ENCODE results near the gene ZDHHC24. TPM values are rescaled to one million over a fixed set of nuclear protein-coding genes. Genes with fewer than 3 reads are reported as not detected.
A peak's percentile ranks its signal among the peaks of the same experiment; 100 is the strongest.

The ZDHHC24 gene
- total RNA-seq, 3 donors from 2014 or later (not counting 1 experiment from before 2014, with no cell fraction given) = 18.5 to 34.9 (median 28.9) TPM

- H3K36me3 Mint-ChIP-seq = no peaks in the 10 kb centered on the region
- no peaks in the 10 kb centered on the region for H3K36me3 ChIP-seq (ENCODE audit: control insufficient read depth, insufficient read depth, low read length)
- peaks cover 8% of the 10 kb centered on the region for H3K4me1 ChIP-seq (ENCODE audit: control insufficient read depth, insufficient read depth, low read length)
- H3K27ac Mint-ChIP-seq = no peak overlapping the region
- H3K4me3 Mint-ChIP-seq = no peak overlapping the region
- peaks cover 2% of the 10 kb centered on the region for H3K27me3 ChIP-seq (ENCODE audit: control insufficient read depth, insufficient read depth, low read length)
- no peak for ATAC-seq
- H3K4me3 ChIP-seq (ENCODE audit: low read length) = no peak overlapping the region
- TF ChIP-seq CTCF (IDR thresholded peaks at IDR 0.05) = no peak
- no peaks in the 10 kb centered on the region for H3K9me3 ChIP-seq (ENCODE audit: control insufficient read depth, insufficient read depth, low read length)
- no peak for DNase-seq
- H3K27me3 Mint-ChIP-seq (ENCODE audit: low read depth in 2 of 2) = peaks cover 0 to 5% of the 10 kb centered on the region in 2 donors
- no peaks in the 10 kb centered on the region for H3K4me1 Mint-ChIP-seq
- H3K27ac ChIP-seq (ENCODE audit: low read length) = no peak overlapping the region
- intact Hi-C loops (cut with micrococcal nuclease) = no loop called here
- WGBS (ENCODE audit: insufficient coverage) = 90% methylated on average over 14 of the region's 14 CpGs
- H3K9me3 Mint-ChIP-seq = no peaks in the 10 kb centered on the region
Observed at GRCh38 chr11:66561178-66561974, 15.5 kb upstream of the ZDHHC24 start.

GRCh38 chr11:66559866-66560676 lies 14.2 kb upstream of the ZDHHC24 start:
- no peak for ATAC-seq
- no peak overlapping the region for H3K4me3 Mint-ChIP-seq
- H3K36me3 Mint-ChIP-seq = no peaks in the 10 kb centered on the region
- H3K27ac Mint-ChIP-seq = no peak overlapping the region
- no peaks in the 10 kb centered on the region for H3K9me3 ChIP-seq (ENCODE audit: control insufficient read depth, insufficient read depth, low read length)
- no peaks in the 10 kb centered on the region for H3K9me3 Mint-ChIP-seq
- H3K4me1 Mint-ChIP-seq = no peaks in the 10 kb centered on the region
- H3K4me1 ChIP-seq (ENCODE audit: control insufficient read depth, insufficient read depth, low read length) = peaks cover 8% of the 10 kb centered on the region
- intact Hi-C loops (cut with micrococcal nuclease) = no loop called here
- peaks cover 2% of the 10 kb centered on the region for H3K27me3 ChIP-seq (ENCODE audit: control insufficient read depth, insufficient read depth, low read length)
- no peak for TF ChIP-seq CTCF (IDR thresholded peaks at IDR 0.05)
- WGBS (ENCODE audit: insufficient coverage) = 88% methylated on average over 24 of the region's 27 CpGs
- H3K27me3 Mint-ChIP-seq (ENCODE audit: low read depth in 2 of 2) = peaks cover 0 to 7% of the 10 kb centered on the region in 2 donors
- no peak overlapping the region for H3K27ac ChIP-seq (ENCODE audit: low read length)
- H3K36me3 ChIP-seq (ENCODE audit: control insufficient read depth, insufficient read depth, low read length) = no peaks in the 10 kb centered on the region
- no peak overlapping the region for H3K4me3 ChIP-seq (ENCODE audit: low read length)
- no peak for DNase-seq

GRCh38 chr11:66559142-66559865 lies 13.5 kb upstream of the ZDHHC24 start:
- Mint-ChIP-seq H3K27me3 (ENCODE audit: low read depth in 2 of 2) (peaks cover 0 to 7% of the 10 kb centered on the region in 2 donors), H3K9me3 (no peaks in the 10 kb centered on the region), H3K4me1 (no peaks in the 10 kb centered on the region), H3K4me3 (no peak overlapping the region), H3K27ac (no peak overlapping the region), H3K36me3 (no peaks in the 10 kb centered on the region)
- H3K9me3 ChIP-seq (ENCODE audit: control insufficient read depth, insufficient read depth, low read length) = no peaks in the 10 kb centered on the region
- ATAC-seq = peak in 2 of 3 donors; percentile 87 to 89
- peaks cover 8% of the 10 kb centered on the region for H3K4me1 ChIP-seq (ENCODE audit: control insufficient read depth, insufficient read depth, low read length)
- H3K4me3 ChIP-seq (ENCODE audit: low read length) = no peak overlapping the region
- no peak for TF ChIP-seq CTCF (IDR thresholded peaks at IDR 0.05)
- intact Hi-C loops (cut with micrococcal nuclease) = no loop called here
- peak in 1 of 2 donors; percentile 62 for DNase-seq
- H3K27ac ChIP-seq (ENCODE audit: low read length) = no peak overlapping the region
- 25% methylated on average over 46 of the region's 50 CpGs for WGBS (ENCODE audit: insufficient coverage)
- H3K36me3 ChIP-seq (ENCODE audit: control insufficient read depth, insufficient read depth, low read length) = no peaks in the 10 kb centered on the region
- peaks cover 2% of the 10 kb centered on the region for H3K27me3 ChIP-seq (ENCODE audit: control insufficient read depth, insufficient read depth, low read length)

Measured in natural killer cell (primary cell).